ENCODE results near the gene F8. TPM values are rescaled to one million over a fixed set of nuclear protein-coding genes. Genes with fewer than 3 reads are reported as not detected.
"Not testable (repeated sequence)": the region's sequence is repeated elsewhere in the genome, so short reads cannot be mapped to it uniquely, and the experiment has no call there.

Gene F8
- total and polyA plus RNA-seq, 2 donors (not counting 1 experiment from before 2014, with no cell fraction given) = 4.5 to 7.9 TPM

DNA sequence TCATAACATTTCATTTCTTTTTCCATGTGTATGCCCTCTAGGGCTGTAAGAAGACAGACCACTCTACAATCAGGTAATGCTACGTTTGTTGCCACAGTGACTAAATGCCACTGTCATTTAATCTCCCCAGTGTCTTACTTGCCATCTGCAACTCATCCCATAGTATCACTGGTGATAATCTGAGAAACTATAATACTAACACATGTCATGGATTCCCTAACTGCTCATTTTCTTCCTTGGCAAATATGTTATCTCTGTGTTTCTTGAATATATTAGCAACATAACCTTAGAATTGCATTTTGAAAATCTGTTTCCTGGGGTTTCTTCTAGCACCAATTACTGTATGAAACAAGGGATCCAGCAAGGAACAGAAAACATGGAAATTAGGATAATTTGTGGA lies 130.2 kb downstream of the F8 start:
- Histone ChIP-seq H3K4me1 (ENCODE audit: control insufficient read depth, extremely low read depth, insufficient read depth, low read length) (no peaks in the 10 kb centered on the region), H3K79me2 (ENCODE audit: control insufficient read depth, insufficient read depth, low read length) (no peaks in the 10 kb centered on the region), H3K4me2 (ENCODE audit: extremely low read depth, insufficient read depth, low read length) (no peak overlapping the region), H3K27ac (ENCODE audit: insufficient read depth, low read length) (no peak overlapping the region), H3K9ac (ENCODE audit: insufficient read depth, low read length) (no peak overlapping the region), H3K36me3 (ENCODE audit: control insufficient read depth, insufficient read depth, low read length) (no peaks in the 10 kb centered on the region), H3K9me3 (ENCODE audit: control insufficient read depth, insufficient read depth, low read depth, low read length) (no peaks in the 10 kb centered on the region), H2AFZ (ENCODE audit: low read length) (no peak overlapping the region), H4K20me1 (ENCODE audit: control insufficient read depth, extremely low read depth, insufficient read depth, low read length) (no peaks in the 10 kb centered on the region), H3K27me3 (ENCODE audit: control insufficient read depth, insufficient read depth, low read length) (no peaks in the 10 kb centered on the region), H3K4me3 (replicated peaks in 1 of 4; ENCODE audit: control extremely low read depth in 1 of 4, insufficient read depth in 1 of 4, low read depth in 3 of 4, low read length in 4 of 4) (no peak overlapping the region)
- no peak for TF ChIP-seq EZH2 (IDR thresholded peaks at IDR 0.05; ENCODE audit: low read length, missing control alignments)
- TF ChIP-seq, protein P1, sequence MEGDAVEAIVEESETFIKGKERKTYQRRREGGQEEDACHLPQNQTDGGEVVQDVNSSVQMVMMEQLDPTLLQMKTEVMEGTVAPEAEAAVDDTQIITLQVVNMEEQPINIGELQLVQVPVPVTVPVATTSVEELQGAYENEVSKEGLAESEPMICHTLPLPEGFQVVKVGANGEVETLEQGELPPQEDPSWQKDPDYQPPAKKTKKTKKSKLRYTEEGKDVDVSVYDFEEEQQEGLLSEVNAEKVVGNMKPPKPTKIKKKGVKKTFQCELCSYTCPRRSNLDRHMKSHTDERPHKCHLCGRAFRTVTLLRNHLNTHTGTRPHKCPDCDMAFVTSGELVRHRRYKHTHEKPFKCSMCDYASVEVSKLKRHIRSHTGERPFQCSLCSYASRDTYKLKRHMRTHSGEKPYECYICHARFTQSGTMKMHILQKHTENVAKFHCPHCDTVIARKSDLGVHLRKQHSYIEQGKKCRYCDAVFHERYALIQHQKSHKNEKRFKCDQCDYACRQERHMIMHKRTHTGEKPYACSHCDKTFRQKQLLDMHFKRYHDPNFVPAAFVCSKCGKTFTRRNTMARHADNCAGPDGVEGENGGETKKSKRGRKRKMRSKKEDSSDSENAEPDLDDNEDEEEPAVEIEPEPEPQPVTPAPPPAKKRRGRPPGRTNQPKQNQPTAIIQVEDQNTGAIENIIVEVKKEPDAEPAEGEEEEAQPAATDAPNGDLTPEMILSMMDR (conservative IDR thresholded peaks at IDR 0.05 in 1 of 2, IDR thresholded peaks at IDR 0.05 in 1 of 2; ENCODE audit: low read depth in 1 of 2, low read length in 2 of 2) = no peak
- no peak for DNase-seq (ENCODE audit: low read depth in 2 of 2)

DNA sequence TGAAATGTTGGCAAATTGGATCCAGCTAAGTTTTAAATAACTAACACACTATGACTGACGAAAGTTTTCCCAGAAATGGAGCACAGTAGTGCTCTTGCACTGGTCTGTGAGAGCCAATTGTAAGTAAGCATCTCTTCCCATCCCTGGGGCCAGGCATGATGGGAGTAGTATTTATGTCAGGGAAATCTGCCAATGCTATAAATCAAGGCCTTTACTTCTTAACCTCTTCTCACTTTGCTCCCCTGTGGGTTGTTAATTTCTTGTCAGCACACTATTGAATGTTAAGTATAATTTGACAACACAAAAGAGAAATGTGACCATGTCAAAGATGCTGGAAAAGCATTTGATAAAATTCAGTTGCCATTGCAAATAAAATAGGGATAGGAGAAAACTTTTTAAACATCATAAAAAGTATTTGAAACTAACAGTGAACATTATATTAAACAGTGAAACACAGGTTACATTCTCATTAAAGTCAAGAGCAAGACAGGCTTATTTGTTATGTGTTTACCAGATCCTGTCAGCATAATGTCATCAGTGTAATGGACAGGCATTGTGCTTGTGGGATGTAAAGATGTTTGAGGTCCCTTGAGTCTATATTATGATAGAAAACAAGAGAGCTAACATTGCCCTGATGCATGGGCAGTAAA lies 131.4 kb downstream of the F8 start:
- no peak for DNase-seq (ENCODE audit: low read depth in 2 of 2)
- Histone ChIP-seq H4K20me1 (ENCODE audit: control insufficient read depth, extremely low read depth, insufficient read depth, low read length) (no peaks in the 10 kb centered on the region), H3K27me3 (ENCODE audit: control insufficient read depth, insufficient read depth, low read length) (no peaks in the 10 kb centered on the region), H3K4me3 (replicated peaks in 1 of 4; ENCODE audit: control extremely low read depth in 1 of 4, insufficient read depth in 1 of 4, low read depth in 3 of 4, low read length in 4 of 4) (no peak overlapping the region), H3K9ac (ENCODE audit: insufficient read depth, low read length) (no peak overlapping the region), H3K4me2 (ENCODE audit: extremely low read depth, insufficient read depth, low read length) (no peak overlapping the region), H3K9me3 (ENCODE audit: control insufficient read depth, insufficient read depth, low read depth, low read length) (no peaks in the 10 kb centered on the region), H3K79me2 (ENCODE audit: control insufficient read depth, insufficient read depth, low read length) (no peaks in the 10 kb centered on the region), H3K27ac (ENCODE audit: insufficient read depth, low read length) (no peak overlapping the region), H3K4me1 (ENCODE audit: control insufficient read depth, extremely low read depth, insufficient read depth, low read length) (no peaks in the 10 kb centered on the region), H3K36me3 (ENCODE audit: control insufficient read depth, insufficient read depth, low read length) (no peaks in the 10 kb centered on the region), H2AFZ (ENCODE audit: low read length) (no peak overlapping the region)
- TF ChIP-seq EZH2 (IDR thresholded peaks at IDR 0.05; ENCODE audit: low read length, missing control alignments) = no peak
- TF ChIP-seq, protein P1 (conservative IDR thresholded peaks at IDR 0.05 in 1 of 2, IDR thresholded peaks at IDR 0.05 in 1 of 2; ENCODE audit: low read depth in 1 of 2, low read length in 2 of 2) = no peak

DNA sequence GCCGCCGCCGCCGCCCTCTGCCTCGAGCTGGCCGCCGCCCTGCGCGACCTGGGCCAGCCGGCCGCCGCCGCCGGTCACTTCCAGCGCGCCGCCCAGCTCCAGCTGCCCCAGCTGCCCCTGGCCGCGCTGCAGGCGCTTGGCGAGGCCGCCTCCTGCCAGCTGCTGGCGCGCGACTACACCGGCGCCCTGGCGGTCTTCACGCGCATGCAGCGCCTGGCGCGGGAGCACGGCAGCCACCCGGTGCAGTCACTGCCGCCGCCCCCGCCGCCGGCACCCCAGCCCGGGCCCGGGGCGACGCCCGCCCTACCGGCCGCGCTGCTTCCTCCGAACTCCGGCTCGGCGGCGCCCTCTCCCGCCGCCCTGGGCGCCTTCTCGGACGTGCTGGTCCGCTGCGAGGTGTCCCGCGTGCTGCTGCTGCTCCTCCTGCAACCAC lies 135.7 kb downstream of the F8 start:
- not testable (repeated sequence) for H3K27ac ChIP-seq (ENCODE audit: insufficient read depth, low read length); H3K9ac ChIP-seq (ENCODE audit: insufficient read depth, low read length); H4K20me1 ChIP-seq (ENCODE audit: control insufficient read depth, extremely low read depth, insufficient read depth, low read length); DNase-seq (ENCODE audit: low read depth in 2 of 2); H2AFZ ChIP-seq (ENCODE audit: low read length); H3K4me1 ChIP-seq (ENCODE audit: control insufficient read depth, extremely low read depth, insufficient read depth, low read length); H3K4me3 ChIP-seq (replicated peaks in 1 of 4; ENCODE audit: control extremely low read depth in 1 of 4, insufficient read depth in 1 of 4, low read depth in 3 of 4, low read length in 4 of 4); H3K4me2 ChIP-seq (ENCODE audit: extremely low read depth, insufficient read depth, low read length); H3K9me3 ChIP-seq (ENCODE audit: control insufficient read depth, insufficient read depth, low read depth, low read length); H3K36me3 ChIP-seq (ENCODE audit: control insufficient read depth, insufficient read depth, low read length); H3K27me3 ChIP-seq (ENCODE audit: control insufficient read depth, insufficient read depth, low read length); H3K79me2 ChIP-seq (ENCODE audit: control insufficient read depth, insufficient read depth, low read length)

DNA sequence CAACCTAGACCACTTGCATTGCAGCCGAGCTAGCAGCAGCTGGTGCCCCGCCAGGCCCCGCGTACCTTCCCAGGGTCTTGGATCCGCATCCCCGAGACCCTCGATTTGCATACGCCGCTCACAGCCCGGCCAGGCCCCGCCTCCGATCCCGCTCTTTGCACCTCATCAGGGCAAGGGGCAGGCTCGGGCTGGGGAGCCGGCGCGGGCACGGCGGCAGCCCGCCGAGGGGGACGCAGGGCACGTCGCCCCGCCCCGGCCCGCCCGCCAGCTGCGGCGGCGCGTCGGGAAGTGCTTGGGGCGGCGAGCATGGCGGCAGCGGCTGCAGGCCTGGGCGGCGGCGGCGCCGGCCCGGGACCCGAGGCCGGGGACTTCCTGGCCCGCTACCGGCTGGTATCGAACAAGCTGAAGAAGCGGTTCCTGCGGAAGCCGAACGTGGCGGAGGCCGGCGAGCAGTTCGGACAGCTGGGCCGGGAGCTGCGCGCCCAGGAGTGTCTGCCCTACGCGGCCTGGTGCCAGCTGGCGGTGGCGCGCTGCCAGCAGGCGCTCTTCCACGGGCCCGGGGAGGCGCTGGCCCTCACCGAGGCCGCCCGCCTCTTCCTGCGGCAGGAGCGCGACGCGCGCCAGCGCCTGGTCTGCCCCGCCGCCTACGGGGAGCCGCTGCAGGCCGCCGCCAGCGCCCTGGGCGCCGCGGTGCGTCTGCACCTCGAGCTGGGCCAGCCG lies 136.3 kb downstream of the F8 start, which contains the start of gene F8A1:
F8A1 (plus strand) TSS at position 287 of the 720 bp plus-strand sequence; CDS start at position 307, 20 bp downstream.
- DNase-seq (ENCODE audit: low read depth in 2 of 2); H3K27ac ChIP-seq (ENCODE audit: insufficient read depth, low read length); H3K27me3 ChIP-seq (ENCODE audit: control insufficient read depth, insufficient read depth, low read length); H3K4me1 ChIP-seq (ENCODE audit: control insufficient read depth, extremely low read depth, insufficient read depth, low read length); H3K4me2 ChIP-seq (ENCODE audit: extremely low read depth, insufficient read depth, low read length); H2AFZ ChIP-seq (ENCODE audit: low read length); H4K20me1 ChIP-seq (ENCODE audit: control insufficient read depth, extremely low read depth, insufficient read depth, low read length); H3K36me3 ChIP-seq (ENCODE audit: control insufficient read depth, insufficient read depth, low read length); H3K79me2 ChIP-seq (ENCODE audit: control insufficient read depth, insufficient read depth, low read length); H3K9me3 ChIP-seq (ENCODE audit: control insufficient read depth, insufficient read depth, low read depth, low read length); H3K9ac ChIP-seq (ENCODE audit: insufficient read depth, low read length): not testable (repeated sequence)
- H3K4me3 ChIP-seq (replicated peaks in 1 of 4; ENCODE audit: control extremely low read depth in 1 of 4, insufficient read depth in 1 of 4, low read depth in 3 of 4, low read length in 4 of 4) = peak within 1 kb of the TSS in 1 of 4 experiments; percentile 36

DNA sequence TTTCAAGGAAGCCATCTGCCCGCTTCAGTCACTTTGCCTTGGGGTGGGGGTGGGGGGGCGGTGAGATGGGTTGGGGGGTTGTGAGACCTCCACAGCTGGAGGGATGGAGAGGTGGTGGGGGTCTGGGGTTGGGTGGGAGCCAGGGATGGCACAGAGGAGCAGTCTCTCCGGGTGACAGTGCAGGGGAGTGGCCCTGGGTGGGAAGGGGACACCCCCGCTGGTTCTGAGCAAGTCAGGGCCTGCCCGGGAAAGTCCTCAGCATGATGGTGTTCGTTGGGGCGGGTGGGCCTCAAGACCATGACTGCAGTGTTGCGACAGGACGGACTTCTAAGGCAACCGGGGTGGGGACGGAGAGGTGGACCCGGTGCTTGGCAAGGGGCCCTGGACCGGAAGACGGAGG lies 137.0 kb downstream of the F8 start:
- DNase-seq (ENCODE audit: low read depth in 2 of 2); H3K4me1 ChIP-seq (ENCODE audit: control insufficient read depth, extremely low read depth, insufficient read depth, low read length); H3K9me3 ChIP-seq (ENCODE audit: control insufficient read depth, insufficient read depth, low read depth, low read length); H2AFZ ChIP-seq (ENCODE audit: low read length); H3K27me3 ChIP-seq (ENCODE audit: control insufficient read depth, insufficient read depth, low read length); H3K4me3 ChIP-seq (replicated peaks in 1 of 4; ENCODE audit: control extremely low read depth in 1 of 4, insufficient read depth in 1 of 4, low read depth in 3 of 4, low read length in 4 of 4); H3K4me2 ChIP-seq (ENCODE audit: extremely low read depth, insufficient read depth, low read length); H3K27ac ChIP-seq (ENCODE audit: insufficient read depth, low read length); H3K9ac ChIP-seq (ENCODE audit: insufficient read depth, low read length); H3K36me3 ChIP-seq (ENCODE audit: control insufficient read depth, insufficient read depth, low read length); H3K79me2 ChIP-seq (ENCODE audit: control insufficient read depth, insufficient read depth, low read length); H4K20me1 ChIP-seq (ENCODE audit: control insufficient read depth, extremely low read depth, insufficient read depth, low read length): not testable (repeated sequence)
